Transverse colon (tissue), 4 donors: Measurements from ENCODE around the gene LCLAT1. TPM values are rescaled to one million over a fixed set of nuclear protein-coding genes. Genes with fewer than 3 reads are reported as not detected.

Experiments
- DNase-seq: peaks from one replicate; pipeline ENCODE4 v3.0.0-alpha.2; 2019
- H3K27ac ChIP-seq, 4 donors: fragments of 200-600 bp; sonication (generic); 2 replicates each; pipeline ENCODE4 v1.5.1; 2016 to 2018; ENCODE audit warnings: inconsistent platforms in 4 of 4
- H3K27me3 ChIP-seq: fragments of 200-600 bp; sonication (generic); 2 replicates; pipeline ENCODE4 v1.5.1; 2017; ENCODE audit warnings: inconsistent platforms
- H3K36me3 ChIP-seq, 4 donors: fragments of 200-600 bp; sonication (generic); 2 replicates each; pipeline ENCODE4 v1.5.1; 2017 to 2019; ENCODE audit warnings: inconsistent platforms in 4 of 4
- H3K4me1 ChIP-seq, 4 donors: fragments of 200-600 bp; sonication (generic); 2 replicates each; pipeline ENCODE4 v1.5.1; 2017 to 2020; ENCODE audit warnings: inconsistent platforms in 4 of 4
- H3K4me3 ChIP-seq, 4 donors: fragments of 200-600 bp; sonication (generic); 1 replicate in 1 of 4; 2 replicates in 3 of 4; pipeline versions ENCODE4 v1.5.1 to v1.6.1; 2017 to 2019; ENCODE audit warnings: inconsistent platforms in 4 of 4
- H3K9me3 ChIP-seq, 2 donors: fragments of 200-600 bp; sonication (generic); 2 replicates each; pipeline ENCODE4 v1.5.1; 2017 to 2019; ENCODE audit warnings: inconsistent platforms in 2 of 2
- CTCF ChIP-seq, 5 experiments: fragments of 200-600 bp in 3 of 5; fragments of 450-650 bp in 2 of 5; sonication (generic) in 3 of 5; IDR thresholded peaks; 1 replicate in 2 of 5; 2 replicates in 3 of 5; pipeline ENCODE4 v1.5.1; 2016 to 2017; ENCODE audit warnings: antibody characterized with exemption in 5 of 5, inconsistent platforms in 3 of 5, mild to moderate bottlenecking in 2 of 5, moderate library complexity in 1 of 5
- EP300 ChIP-seq: sonication (generic); formaldehyde crosslinking; IDR thresholded peaks from one replicate; pipeline ENCODE4 v1.6.1; 2017; ENCODE audit warnings: antibody characterized with exemption, low read depth
- POLR2A ChIP-seq: fragments of 450-650 bp; IDR thresholded peaks from one replicate; pipeline ENCODE4 v1.6.1; 2016; ENCODE audit warnings: antibody characterized with exemption, mild to moderate bottlenecking, moderate library complexity
- POLR2AphosphoS5 ChIP-seq, 3 donors: sonication (generic); formaldehyde crosslinking; IDR thresholded peaks; one replicate each; pipeline ENCODE4 v1.6.1; 2016; ENCODE audit warnings: antibody characterized with exemption in 3 of 3
- WGBS, 2 donors: methylation state at CpG; one replicate each; pipeline ENCODE4 v1.1.5; 2018; ENCODE audit warnings: low coverage in 1 of 2; 5-methylcytosine and 5-hydroxymethylcytosine counted together
- in situ Hi-C, 4 donors: fragments of 200-750 bp; cut with MboI; loops; one replicate each; pipeline versions ENCODE4 v1.15.0 to v1.15.1; 2017; ENCODE audit warnings: low sequenced_read_pairs in 3 of 4, low pct_ligation_motif_present in 1 of 4, low pct_unique_long_range_greater_than_20kb in 1 of 4
- intact Hi-C: fragments of 100-400 bp; cut with DNase I; formaldehyde crosslinking; loops from one replicate; pipeline ENCODE4 v1.15.1; 2023; ENCODE audit warnings: low total_unique reads
- total RNA-seq, 4 donors: library from RNA; depleted of rRNA; stranded (reverse); fragments of >200 nt; gene quantifications; one replicate each; pipeline ENCODE4 v1.1.0, GENCODE V29; 2016

Gene LCLAT1
- total RNA-seq, 4 donors from 2014 or later, result 10.9 to 26.5 (median 16.6) TPM

GRCh38 chr2:30566631-30567030, 119.6 kb downstream of the LCLAT1 start:
- DNase-seq, result no peak
- Histone ChIP-seq H3K27ac (peak overlapping the region in 2 of 4 donors; percentile 13 to 50), H3K4me3 (no peak overlapping the region), H3K27me3 (no peaks in the 10 kb centered on the region), H3K4me1 (no peaks in the 10 kb centered on the region), H3K9me3 (no peaks in the 10 kb centered on the region), H3K36me3 (no peaks in the 10 kb centered on the region)
- intact Hi-C loops (no loop called here), in situ Hi-C loops (no loop called here)
- WGBS, 2 donors, result 73 to 87% methylated on average over 3 to 4 of the region's 4 CpGs
- TF ChIP-seq POLR2A (no peak), CTCF (IDR thresholded peaks at IDR 0.05) (no peak), EP300 (no peak), POLR2AphosphoS5 (IDR thresholded peaks at IDR 0.05) (peak in 1 of 3 donors; percentile 27)

GRCh38 chr2:30567317-30567716, 120.3 kb downstream of the LCLAT1 start:
- no peaks in the 10 kb centered on the region for H3K27me3 ChIP-seq
- H3K36me3 ChIP-seq, result no peaks in the 10 kb centered on the region
- intact Hi-C loops (no loop called here), in situ Hi-C loops (no loop called here)
- DNase-seq, result no peak
- WGBS, 2 donors, result 95 to 100% methylated on average over 4 of the region's 4 CpGs
- H3K9me3 ChIP-seq, result no peaks in the 10 kb centered on the region
- TF ChIP-seq CTCF (IDR thresholded peaks at IDR 0.05), result no peak
- TF ChIP-seq POLR2A, result no peak
- TF ChIP-seq EP300, result no peak
- TF ChIP-seq POLR2AphosphoS5 (IDR thresholded peaks at IDR 0.05), result no peak
- H3K4me3 ChIP-seq, result no peak overlapping the region
- H3K4me1 ChIP-seq, result no peaks in the 10 kb centered on the region
- no peak overlapping the region for H3K27ac ChIP-seq

- H3K27ac ChIP-seq, result no peak overlapping the region
- no peak for TF ChIP-seq CTCF (IDR thresholded peaks at IDR 0.05)
- no peak for TF ChIP-seq EP300
- TF ChIP-seq POLR2A, result no peak
- no peak for TF ChIP-seq POLR2AphosphoS5 (IDR thresholded peaks at IDR 0.05)
- H3K4me1 ChIP-seq, result no peaks in the 10 kb centered on the region
- H3K4me3 ChIP-seq, result no peak overlapping the region
- H3K27me3 ChIP-seq, result no peaks in the 10 kb centered on the region
- in situ Hi-C loops (no loop called here), intact Hi-C loops (no loop called here)
- H3K36me3 ChIP-seq, result no peaks in the 10 kb centered on the region
- DNase-seq, result no peak
- H3K9me3 ChIP-seq, result no peaks in the 10 kb centered on the region
These were observed 122.9 kb downstream of the LCLAT1 start for GRCh38 chr2:30569946-30570345.

GRCh38 chr2:30577151-30577550, 130.1 kb downstream of the LCLAT1 start:
- 84 to 98% methylated on average over 4 of the region's 4 CpGs for WGBS, 2 donors
- no peaks in the 10 kb centered on the region for H3K9me3 ChIP-seq
- no peak overlapping the region for H3K27ac ChIP-seq
- no peaks in the 10 kb centered on the region for H3K27me3 ChIP-seq
- no peaks in the 10 kb centered on the region for H3K4me1 ChIP-seq
- in situ Hi-C loops, result no loop called here
- H3K36me3 ChIP-seq, result no peaks in the 10 kb centered on the region
- no peak for DNase-seq
- TF ChIP-seq POLR2AphosphoS5 (IDR thresholded peaks at IDR 0.05) (no peak), CTCF (IDR thresholded peaks at IDR 0.05) (no peak), EP300 (no peak), POLR2A (no peak)
- intact Hi-C loops, result no loop called here
- no peak overlapping the region for H3K4me3 ChIP-seq
